Body of pancreas (tissue), 4 donors: ENCODE data around the gene CFAP54.

Source experiments
- POLR2A ChIP-seq, 3 donors: fragments of 450-650 bp; IDR thresholded peaks; one replicate each; pipeline ENCODE4 v1.6.1; 2016; ENCODE audit warnings: antibody characterized with exemption in 3 of 3, mild to moderate bottlenecking in 2 of 3
- TF ChIP-seq, protein P1 (sequence below), 7 experiments: fragments of 450-650 bp in 4 of 7; fragments of 200-600 bp in 3 of 7; sonication (generic) in 3 of 7; IDR thresholded peaks; one replicate each; pipeline ENCODE4 v1.5.1; 2016 to 2019; ENCODE audit warnings: antibody characterized with exemption in 7 of 7

DNA sequence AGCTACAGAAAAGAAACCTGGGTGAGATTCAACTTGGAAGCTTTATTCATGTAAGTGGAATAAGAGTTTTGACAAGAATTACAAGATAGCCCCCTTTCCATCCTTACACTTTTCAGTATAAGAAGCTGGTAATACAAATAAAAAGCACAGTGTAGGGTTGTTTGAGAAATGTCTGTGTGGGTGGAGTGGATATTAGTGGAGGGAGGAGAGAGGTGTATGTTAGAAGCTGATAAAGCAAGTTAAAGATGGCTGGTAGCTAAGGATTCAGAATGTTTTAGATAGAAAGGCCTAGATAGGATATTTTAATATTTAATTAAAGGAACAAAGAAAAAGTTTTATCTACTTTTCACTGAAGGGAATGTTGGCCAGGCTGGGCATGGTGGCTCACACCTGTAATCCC is 12.5 kb downstream of the CFAP54 start:
- TF ChIP-seq, protein P1, sequence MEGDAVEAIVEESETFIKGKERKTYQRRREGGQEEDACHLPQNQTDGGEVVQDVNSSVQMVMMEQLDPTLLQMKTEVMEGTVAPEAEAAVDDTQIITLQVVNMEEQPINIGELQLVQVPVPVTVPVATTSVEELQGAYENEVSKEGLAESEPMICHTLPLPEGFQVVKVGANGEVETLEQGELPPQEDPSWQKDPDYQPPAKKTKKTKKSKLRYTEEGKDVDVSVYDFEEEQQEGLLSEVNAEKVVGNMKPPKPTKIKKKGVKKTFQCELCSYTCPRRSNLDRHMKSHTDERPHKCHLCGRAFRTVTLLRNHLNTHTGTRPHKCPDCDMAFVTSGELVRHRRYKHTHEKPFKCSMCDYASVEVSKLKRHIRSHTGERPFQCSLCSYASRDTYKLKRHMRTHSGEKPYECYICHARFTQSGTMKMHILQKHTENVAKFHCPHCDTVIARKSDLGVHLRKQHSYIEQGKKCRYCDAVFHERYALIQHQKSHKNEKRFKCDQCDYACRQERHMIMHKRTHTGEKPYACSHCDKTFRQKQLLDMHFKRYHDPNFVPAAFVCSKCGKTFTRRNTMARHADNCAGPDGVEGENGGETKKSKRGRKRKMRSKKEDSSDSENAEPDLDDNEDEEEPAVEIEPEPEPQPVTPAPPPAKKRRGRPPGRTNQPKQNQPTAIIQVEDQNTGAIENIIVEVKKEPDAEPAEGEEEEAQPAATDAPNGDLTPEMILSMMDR (IDR thresholded peaks at IDR 0.05) = no peak
- TF ChIP-seq POLR2A (IDR thresholded peaks at IDR 0.05) = no peak
